Measurements from ENCODE around the gene FLT4. TPM values are rescaled to one million over a fixed set of nuclear protein-coding genes. Genes with fewer than 3 reads are reported as not detected.

Gene FLT4
- total RNA-seq, 1 donor from 2014 or later = 3.8 TPM

DNA sequence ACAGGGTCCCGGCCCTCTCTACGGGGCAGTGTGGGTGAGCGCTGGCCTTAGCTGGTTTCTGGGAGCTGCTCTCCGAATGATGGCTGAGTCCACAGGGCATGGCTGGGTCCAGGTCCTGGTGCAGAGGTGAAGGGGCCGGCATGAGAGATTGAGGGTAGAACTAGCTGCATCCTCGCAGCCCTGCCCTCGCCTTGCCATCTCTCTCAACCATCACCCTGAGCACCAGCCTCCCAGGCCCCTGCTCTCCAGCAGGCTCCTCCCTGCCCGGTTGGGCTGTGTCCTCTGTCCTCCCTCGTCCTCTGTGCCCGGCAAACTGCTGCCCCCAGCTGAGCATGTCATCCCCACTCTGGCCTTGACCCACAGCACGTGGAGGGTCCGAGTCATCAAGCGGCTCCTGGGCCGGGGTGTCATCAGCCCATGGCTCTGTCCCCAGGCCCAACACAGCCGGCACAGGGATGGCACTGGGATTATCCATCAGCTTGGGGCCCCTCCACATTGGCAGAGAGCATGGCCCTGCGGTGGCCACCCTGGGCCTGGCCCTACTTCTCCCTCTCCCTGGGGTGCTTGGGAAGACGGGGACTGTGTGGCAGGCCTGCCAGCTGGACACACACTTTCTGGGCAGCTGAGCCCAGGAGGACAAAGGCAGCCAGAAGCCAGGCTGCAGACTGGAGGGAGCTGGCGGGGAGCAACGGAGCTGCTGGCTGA, 8.4 kb downstream of the FLT4 start:
- no peak for DNase-seq (ENCODE audit: low read depth)
- TF ChIP-seq, protein P1, sequence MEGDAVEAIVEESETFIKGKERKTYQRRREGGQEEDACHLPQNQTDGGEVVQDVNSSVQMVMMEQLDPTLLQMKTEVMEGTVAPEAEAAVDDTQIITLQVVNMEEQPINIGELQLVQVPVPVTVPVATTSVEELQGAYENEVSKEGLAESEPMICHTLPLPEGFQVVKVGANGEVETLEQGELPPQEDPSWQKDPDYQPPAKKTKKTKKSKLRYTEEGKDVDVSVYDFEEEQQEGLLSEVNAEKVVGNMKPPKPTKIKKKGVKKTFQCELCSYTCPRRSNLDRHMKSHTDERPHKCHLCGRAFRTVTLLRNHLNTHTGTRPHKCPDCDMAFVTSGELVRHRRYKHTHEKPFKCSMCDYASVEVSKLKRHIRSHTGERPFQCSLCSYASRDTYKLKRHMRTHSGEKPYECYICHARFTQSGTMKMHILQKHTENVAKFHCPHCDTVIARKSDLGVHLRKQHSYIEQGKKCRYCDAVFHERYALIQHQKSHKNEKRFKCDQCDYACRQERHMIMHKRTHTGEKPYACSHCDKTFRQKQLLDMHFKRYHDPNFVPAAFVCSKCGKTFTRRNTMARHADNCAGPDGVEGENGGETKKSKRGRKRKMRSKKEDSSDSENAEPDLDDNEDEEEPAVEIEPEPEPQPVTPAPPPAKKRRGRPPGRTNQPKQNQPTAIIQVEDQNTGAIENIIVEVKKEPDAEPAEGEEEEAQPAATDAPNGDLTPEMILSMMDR (conservative IDR thresholded peaks at IDR 0.05; ENCODE audit: low read depth, low read length) = no peak
- H3K4me3 ChIP-seq (ENCODE audit: low read depth, low read length) = no peak overlapping the region

DNA sequence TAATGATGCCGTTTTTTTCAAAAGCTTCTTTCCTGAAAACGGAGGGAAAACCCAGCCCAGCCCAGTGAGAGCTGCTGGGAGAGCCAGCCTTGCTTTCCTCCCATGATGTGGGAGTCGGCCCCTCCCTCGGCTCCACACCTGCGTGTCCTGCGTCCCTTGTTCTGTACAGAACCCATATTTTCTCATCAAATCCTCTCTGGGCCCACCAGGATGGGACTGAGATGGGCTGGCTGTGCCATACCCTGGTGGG, 8.9 kb downstream of the FLT4 start:
- DNase-seq (ENCODE audit: low read depth) = no peak
- no peak overlapping the region for H3K4me3 ChIP-seq (ENCODE audit: low read depth, low read length)
- TF ChIP-seq, protein P1 (conservative IDR thresholded peaks at IDR 0.05; ENCODE audit: low read depth, low read length) = no peak

DNA sequence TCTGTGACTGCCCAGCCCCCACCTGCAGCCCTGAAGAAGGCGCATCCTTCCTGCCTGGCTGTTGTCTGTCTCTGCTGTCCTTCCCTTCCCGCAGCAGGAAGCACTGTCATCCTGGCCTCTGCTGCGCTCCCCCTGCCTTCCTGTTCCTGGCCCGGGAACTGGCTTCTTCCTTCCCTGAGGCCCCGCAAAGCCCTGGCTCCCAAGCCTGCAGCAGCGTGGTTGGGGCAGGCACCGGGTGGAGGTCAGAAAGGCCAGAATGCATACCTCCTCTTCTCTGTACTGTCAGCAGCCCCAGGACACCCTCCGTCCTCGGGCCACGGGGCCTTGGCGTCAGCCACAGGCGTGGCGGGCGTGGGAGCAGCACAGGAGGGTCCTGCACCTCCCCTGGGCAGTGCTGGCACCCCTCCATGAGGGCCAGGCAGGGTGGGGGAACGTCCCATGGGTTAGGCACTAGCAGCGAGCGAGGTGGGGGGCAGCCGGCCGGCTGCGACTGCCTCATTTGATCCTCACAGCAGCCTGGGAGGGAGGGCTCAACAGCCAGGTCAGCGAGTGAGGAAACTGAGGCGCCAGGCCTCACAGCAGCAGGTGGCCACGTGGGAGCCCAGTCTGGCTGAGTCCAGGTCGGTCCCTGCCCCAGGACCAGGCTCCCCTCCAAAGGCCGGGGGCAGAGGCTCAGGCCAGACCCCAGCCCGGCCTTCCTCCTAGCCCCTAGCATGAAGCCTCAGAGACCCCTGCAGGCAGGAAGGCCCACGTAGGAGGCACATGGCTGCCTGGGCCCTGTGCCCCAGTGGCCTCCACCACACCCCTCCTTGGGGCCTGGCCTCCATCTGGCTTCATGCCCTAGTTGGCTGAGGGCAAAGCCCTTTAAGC, 9.4 kb downstream of the FLT4 start:
- no peak overlapping the region for H3K4me3 ChIP-seq (ENCODE audit: low read depth, low read length)
- TF ChIP-seq, protein P1 (conservative IDR thresholded peaks at IDR 0.05; ENCODE audit: low read depth, low read length) = no peak
- DNase-seq (ENCODE audit: low read depth) = no peak

DNA sequence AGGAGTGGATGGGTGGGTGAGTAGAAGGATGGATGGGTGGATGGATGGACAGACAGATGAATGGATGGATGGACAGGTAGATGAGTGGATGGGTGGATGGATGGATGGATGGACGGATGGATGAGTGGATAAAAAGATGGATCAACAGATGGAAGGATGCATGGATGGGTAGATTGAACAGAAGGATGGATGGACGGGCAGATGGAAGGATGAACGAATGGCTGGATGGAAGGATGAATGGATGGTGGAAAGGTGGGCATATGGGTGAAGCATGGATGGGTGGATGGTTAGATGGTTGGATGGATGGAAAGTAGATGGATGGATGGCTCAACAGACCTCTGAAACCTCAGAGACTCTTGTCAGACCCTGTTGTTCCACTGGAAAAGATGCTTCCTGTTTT, 10.1 kb downstream of the FLT4 start:
- no peak for DNase-seq (ENCODE audit: low read depth)
- TF ChIP-seq, protein P1 (conservative IDR thresholded peaks at IDR 0.05; ENCODE audit: low read depth, low read length) = no peak
- no peak overlapping the region for H3K4me3 ChIP-seq (ENCODE audit: low read depth, low read length)

DNA sequence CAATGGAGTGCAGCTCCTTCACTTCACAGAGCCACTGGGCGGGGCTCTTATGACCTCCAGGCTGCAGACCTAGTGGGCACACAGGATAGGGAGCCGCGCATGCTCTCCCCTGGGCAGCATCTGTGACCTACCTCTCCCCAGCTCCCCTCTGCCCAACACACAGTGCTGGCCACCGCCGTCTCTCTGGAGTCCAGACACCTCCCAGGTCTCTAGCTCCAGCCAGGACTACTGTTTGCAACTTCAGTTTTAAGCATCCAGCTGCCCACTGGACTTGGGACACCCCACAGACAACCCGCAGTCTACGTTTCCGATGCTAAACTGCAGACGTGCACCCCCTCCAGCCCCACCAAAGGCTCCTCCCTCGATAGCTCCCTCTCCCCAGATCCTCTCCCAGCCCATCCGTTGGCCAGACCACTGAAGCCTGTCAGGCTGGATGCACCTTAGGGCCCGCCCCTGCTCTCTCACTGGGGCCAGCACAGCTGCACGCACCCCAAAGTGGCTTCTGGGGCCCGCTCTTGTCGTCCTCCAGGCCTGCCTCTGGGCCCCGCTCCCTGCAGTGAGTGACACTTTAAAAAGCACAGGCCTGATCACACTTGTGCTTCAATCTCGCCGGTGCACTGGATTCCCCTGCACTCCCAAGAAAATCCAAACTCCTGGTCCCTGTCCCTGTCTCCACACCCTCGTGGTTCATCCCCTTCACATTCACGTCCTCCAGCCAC, 11.3 kb downstream of the FLT4 start:
- DNase-seq (ENCODE audit: low read depth) = no peak
- no peak overlapping the region for H3K4me3 ChIP-seq (ENCODE audit: low read depth, low read length)
- TF ChIP-seq, protein P1 (conservative IDR thresholded peaks at IDR 0.05; ENCODE audit: low read depth, low read length) = no peak

DNA sequence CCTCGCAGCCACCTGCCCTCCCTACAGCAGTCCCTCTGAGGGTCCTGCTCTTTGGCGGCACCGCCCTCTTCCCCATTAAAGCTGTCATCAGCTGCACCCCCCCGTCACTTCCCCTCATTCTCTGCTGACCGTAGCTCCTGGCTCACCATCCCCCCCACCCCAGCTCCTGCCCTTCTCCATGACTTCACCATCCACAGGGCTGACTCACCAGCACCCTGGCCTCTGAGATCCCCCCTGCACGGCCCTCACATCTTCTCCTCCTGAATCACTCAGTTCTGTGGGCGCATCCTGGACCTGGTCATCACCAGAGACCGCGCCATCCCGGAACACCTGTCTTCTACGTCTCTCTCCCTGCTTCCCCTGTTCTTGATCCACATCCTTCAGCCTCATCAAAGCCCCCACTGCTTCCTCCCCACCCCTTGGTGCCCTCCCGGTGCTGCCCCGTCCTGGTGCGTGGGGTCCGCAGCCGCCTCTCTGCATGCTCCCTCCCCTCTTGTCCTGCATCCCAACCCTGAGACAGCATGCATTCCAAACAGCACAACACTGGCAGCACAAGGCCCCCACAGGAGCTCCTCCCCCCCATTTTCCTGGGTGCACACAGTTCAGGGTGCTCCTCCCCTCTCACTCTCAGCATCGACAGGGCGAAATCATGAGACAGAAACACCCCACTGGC, 12.9 kb downstream of the FLT4 start:
- no peak overlapping the region for H3K4me3 ChIP-seq (ENCODE audit: low read depth, low read length)
- no peak for DNase-seq (ENCODE audit: low read depth)
- TF ChIP-seq, protein P1 (conservative IDR thresholded peaks at IDR 0.05; ENCODE audit: low read depth, low read length) = no peak

All from epithelial cell of proximal tubule (primary cell).